GM21825 (cell line): ENCODE measurements around the gene CHST11.

ENCODE experiments used
- ATAC-seq: cut with Tn5 transposase; IDR thresholded peaks from one replicate; pipeline ENCODE4 v1.9.1; 2021; ENCODE audit warnings: mild to moderate bottlenecking, moderate library complexity; ENCODE audit not compliant: unreplicated experiment

CHST11 gene

DNA sequence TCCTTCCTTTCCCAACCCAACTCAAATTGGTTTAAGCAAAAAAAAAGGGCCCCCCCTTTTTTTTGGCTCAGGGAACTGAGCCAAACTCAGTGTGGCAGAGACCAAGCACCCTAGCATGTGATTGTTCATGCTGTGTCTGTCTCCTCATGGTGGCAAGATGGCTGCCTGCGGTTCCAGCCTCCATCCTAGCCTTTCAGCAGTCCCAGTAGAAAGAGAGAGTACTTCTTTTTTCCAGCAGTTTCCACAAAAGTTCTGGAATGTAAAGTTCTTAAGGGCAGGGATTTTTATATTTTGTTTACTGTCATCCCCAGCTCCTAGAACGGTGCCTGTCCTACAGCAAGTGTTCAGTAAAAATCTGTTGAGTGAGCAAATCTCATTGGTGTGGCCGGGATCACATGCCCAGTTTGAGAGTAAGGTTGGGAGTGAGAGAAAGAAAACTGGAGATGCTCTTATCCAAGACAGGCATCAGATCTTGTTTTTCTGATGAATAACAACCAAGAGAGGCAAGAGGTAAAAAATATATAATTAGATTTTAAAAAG, 22.4 kb downstream of the CHST11 start:
- ATAC-seq: no peak

DNA sequence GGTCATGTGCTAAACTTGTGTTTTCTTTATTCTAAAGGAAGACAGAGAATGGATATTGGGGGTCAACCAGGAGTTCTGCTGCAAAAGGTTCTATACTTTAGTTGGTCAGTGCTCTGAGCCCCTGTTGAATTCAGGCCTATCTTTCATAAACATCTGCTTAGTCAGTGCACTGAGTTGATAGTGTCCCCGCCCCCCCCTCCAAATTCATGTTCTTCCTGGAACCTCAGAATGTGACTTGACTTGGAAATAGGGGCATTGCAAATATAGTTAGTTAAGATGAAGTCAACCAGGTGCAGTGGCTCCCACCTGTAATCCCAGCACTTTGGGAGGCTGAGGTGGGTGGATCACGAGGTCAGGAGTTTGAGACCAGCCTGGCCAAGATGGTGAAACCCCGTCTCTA, 23.3 kb downstream of the CHST11 start:
- no peak for ATAC-seq

DNA sequence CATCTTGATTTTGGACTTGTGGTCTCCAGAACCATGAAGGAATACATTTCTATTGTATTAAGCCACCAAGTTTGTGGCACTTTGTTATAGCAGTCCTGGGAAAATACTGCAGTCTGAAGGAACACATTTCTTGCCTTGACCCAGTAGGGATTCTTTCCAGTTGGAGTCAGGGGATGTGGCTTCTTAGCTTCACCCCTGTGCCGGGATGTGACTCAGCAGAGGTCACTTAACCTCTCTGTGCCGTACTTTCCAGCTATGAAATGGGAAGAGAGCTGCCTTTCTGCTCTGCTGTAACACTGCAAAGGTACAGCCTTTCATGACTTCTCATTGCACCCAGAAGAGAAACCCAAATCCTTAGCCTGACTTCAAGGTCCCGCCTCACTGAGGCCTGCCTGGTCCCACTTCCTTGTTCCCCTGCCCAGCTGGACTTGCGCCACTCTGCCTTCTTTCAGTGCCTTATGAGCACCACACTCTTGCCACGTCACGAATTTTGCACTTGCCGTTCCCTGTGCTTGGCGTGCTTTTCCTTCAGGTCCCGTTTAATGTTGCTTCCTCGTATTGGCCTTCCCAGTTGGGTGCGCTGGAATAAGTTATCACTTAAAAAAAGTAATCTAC, 24.2 kb downstream of the CHST11 start:
- no peak for ATAC-seq

DNA sequence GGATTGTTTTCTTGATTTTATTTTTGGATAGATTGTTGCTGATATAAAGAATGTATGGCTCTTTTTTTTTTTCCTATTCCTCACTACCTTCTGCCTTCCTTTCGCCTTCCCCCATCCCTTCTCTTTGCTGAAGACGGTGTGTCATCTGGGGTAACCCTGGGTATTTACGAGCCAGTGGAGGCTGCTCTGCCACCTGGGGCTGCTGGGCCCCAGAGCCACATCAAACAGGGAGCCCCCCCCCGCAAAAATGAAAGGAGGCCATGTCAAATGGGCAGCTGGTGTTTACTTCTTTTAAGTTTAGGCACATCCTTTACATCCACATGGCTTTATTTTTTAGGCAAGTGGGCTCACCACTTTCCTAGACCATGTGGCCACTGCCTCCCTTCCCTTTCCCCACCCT, 25.4 kb downstream of the CHST11 start:
- ATAC-seq: no peak

DNA sequence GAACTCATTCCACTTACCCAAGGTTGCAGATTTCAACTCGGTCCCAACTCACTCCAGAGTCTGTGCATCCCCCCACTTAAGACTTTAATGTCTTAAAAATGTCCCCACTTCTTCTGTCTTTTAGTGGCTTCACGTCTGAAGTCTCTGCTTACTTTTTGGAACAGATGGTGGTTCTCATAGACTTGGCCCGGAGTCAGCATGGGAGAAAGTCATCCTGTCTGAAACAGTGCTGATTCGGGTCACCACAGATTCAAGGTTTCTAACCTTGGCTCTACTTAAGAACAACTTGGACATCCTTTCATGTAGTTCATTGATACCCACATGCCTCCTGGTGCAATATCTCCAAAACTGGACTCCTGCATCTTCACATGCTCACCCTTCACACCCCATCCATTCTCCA, 26.0 kb downstream of the CHST11 start:
- no peak for ATAC-seq

DNA sequence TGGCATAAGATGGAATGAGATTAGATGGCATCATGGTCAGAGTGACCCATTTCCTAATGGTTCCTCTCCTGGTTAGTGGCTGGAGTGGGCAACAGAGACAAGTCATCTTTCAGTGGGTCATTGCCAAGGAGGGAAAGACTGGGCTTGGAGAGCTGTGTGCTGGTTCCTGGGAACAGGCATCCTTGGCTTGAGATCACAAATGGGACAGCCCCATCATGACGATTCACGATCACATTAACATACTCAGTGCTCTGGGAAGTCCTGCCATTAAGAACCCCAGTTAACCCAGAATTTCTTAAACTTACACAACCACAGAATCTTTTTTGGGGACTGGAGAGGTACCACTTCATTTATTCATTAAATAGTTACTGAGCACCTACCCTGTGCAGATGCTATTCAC, 27.3 kb downstream of the CHST11 start:
- no peak for ATAC-seq

GRCh38 chr12:104485651-104486362, 29.1 kb downstream of the CHST11 start:
- ATAC-seq: no peak

DNA sequence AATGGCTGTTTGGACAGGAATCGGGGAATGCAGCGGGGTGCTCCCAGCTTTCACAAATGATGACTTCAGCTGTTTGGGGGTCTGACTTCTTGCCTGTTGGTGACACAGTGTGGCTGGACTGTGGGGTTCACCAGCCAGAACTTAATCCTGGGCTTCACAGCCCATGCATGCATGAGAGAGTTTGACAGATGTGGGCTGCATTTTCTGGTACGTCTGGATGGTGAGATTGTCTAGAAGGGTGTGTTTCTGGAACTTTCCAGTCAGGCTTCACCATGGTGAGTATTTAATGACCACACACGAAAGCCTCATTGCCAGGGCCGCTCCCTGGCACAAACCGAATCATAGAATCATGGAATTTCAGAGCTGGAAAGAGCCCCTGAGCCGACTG, 29.6 kb downstream of the CHST11 start:
- ATAC-seq: no peak

DNA sequence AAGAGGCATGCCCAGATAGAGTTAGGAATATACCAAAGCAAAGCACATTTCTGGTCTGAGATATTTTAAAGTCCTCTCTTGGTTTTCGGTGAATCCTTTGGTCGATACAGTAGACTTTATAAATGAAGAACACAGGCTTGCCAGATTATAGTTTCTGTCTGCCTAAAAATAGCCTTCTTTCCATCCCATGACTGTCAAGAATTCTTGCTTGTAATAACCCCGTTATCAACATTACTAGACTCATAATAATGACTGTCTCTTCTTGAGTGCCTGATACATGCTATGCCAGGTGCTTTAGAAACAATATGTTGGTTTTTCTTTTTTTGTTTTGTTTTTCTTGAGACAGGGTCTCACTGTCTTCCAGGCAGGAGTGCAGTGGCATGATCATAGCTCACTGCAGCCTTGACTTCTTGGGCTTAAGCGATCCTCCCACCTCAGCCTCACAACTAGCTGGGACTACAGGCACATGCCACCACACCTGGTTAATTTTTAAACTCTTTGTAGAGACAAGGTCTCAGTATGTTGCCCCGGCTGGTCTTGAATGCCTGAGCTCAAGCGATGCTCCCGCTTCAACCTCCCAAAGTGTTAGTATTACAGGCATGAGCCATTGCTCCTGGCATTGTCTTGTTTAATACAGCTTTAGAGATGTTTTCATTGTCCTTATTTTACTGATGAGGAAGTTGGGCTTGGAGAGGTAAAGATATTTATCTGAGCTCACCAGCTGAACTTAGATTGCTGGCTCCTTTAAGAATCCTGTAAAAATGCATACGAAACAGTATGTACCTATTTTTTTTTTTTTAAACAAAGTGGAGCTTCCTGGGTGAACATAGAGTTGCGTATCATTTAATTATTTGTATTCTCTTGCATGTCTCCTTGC, 30.4 kb downstream of the CHST11 start:
- ATAC-seq: no peak

- ATAC-seq: no peak
Observed at GRCh38 chr12:104488374-104488773, 31.6 kb downstream of the CHST11 start.

DNA sequence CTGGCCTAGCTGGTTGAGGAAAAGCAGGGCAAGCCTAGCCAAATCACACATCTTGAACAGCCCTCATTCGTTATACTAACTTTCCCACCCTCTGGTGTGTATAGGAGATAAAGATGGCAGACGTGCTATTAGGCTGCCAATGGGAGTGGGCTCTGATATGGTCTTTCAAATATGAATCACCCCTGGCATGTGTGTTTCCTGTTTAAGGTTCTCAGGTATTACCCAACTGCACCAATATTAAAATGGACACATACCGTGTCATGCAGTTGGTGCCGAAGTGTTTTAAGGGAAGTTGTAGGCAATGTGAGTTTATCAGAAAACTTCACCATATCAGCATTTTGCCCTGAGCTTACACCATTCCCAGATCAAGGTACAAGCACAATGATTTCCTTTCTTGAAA, 33.4 kb downstream of the CHST11 start:
- ATAC-seq: no peak

DNA sequence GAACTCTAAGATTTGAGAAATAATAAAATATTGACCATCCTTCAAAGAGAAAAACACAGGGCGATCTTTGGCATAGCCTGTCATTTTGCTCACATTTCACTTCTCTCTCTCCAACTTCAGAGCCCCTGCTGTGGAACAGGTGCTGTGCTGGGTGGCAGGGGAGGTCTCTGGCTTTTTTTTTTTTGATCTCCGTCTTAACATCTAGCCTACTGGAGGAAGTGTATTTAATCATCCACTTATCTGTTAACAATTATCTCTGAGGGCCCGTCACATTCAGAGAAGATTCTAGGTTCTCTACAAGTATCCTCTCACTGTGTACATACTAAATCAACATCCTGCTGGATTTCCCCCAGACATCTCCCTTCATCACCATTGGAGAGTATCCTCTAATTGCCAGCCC, 34.1 kb downstream of the CHST11 start:
- ATAC-seq: peak; percentile 27

DNA sequence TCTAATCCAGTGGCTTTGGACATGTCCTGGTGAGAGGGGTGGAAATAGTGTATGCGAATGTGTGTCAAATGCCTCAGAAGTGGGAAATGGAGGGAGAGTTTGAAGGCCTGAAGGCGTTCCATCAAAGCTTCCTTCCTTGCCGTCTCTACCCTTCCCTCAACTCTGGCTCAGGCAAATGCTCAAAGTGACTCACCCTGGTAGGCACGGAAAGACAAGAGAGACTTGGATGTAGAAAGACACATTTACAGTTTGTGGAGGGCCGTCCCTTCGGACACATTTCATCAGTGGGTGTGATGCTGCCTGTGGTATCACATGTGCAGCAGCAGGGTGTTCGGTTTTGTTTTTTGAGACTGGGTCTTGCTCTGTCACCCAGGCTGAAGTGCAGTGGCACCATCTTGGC, 36.7 kb downstream of the CHST11 start:
- no peak for ATAC-seq

- no peak for ATAC-seq
Observed at GRCh38 chr12:104494137-104494792, 37.5 kb downstream of the CHST11 start.

DNA sequence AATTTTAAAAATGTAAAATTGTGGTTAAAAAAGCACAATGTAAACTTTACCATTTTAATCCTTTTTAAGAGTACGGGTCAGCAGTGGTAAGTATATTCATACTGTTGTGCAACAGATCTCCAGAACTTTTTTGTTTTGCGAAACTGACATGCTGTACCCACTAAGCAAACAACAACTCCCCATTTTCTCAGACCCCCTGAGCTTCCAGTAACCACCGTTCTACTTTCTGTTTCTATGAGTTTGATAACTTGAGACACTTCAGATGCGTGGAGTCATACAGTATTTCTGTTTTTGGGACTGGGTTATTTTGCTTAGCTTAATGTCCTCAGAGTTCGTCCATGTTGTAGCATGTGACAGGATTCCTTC, 38.0 kb downstream of the CHST11 start:
- peak; percentile 25 for ATAC-seq

DNA sequence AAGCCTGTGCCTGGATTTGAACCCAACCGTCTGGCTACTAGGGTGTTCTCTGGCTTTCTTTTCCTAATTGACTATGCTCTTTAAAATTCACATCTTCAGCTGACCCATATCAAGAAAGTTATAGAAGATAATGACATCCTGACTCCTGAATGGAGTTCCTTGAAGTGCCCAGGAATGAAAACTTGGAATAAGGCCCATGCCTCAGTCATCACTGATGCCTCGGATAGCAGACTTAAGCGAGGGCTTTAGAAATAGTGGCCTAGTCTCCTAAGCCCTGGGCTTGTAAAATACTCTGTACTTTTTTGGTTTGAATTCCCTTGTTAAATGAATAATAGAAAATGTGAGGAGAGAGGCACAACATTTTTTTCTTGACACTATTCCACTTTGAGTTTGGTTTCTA, 39.0 kb downstream of the CHST11 start:
- ATAC-seq: no peak

DNA sequence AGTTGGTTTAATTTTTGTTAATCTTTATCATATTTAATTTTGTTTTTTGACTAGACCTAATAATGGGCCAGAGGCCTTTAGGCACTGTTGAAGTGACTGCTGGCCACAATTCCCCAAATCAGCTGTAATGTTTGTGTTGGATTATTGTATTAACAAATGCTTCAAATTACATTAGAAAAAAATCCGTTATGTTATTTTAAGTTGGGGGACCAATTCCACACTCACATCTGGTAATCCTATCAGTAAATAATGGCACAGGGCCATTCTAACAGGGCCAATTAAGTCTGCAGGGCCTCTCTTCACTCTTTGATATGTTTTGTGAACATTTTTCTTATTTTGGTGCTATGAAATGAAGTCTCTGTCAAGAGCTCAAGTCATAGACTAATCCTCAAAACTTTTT, 39.6 kb downstream of the CHST11 start:
- no peak for ATAC-seq

DNA sequence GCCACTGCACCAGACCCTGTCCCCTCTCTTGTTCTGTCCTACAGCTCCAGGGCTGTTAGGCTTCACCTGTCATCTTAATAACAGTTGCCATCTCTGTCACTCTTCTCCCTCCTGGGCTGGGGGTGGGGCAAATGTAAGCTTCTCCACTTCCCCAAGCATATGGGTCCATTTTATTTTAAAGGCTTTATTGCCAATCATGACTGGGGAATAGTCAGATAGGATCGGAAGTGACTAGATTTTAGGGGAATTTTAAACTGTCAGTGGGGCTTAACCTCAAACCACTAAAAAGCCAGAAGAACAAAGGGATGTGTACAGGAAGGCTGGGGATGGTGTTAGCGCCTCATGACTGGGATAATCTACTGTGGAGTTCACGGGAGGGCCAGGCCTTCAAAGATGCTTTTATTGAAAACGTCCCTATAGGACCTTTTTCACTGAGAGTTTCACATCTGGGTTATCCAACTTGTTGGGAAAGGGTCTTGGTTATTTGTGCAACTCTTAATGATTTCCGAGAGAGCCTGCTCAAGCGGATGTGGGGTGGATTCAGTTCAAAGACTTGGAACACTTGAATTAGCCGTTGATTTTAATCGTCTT, 41.6 kb downstream of the CHST11 start:
- ATAC-seq: no peak

DNA sequence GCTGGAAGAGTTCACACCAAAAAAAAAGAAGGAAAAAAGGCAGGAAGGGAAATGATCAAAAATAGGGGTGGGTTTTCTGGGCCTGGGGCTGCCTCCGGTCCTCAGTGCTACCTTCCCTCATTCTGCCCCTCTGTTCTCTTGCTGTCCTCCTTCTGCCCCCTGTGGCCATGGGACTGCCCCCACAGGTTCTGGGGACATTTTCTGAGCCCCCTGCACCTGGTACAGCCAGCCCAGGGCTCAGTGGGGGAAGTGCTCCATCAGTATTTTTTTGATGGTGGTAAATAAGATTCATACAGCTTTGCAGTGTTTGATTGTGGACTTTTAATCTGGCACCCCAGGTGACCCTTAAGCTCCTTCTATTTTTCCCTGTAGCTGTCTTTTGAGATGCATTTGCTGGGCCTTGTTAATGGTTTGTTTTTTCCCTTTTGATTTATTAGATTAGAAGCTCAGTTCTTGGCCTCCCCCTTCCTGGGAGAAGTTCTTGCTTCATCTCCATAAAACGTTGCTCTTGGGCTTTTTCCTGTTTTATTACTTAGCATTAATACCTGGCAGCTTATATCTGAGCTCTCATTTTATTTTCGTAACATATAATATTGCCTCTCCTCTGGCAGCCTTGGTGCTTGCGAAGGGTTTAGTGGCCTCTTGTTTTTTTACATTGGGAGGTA, 43.1 kb downstream of the CHST11 start:
- ATAC-seq: no peak

GRCh38 chr12:104501115-104501514, 44.4 kb downstream of the CHST11 start:
- ATAC-seq: no peak
